Activated T-helper 2 cell treated with anti-CD3 and anti-CD28 coated beads, Interferon-gamma antibody, Interleukin-2, Interleukin-4, amounts not matched to agents 10 μg/mL and 5 μg/mL and 100 μg/mL, durations not matched to agents 14 hours and 24 hours and 36 hours (primary cell): Measurements from ENCODE around the gene RNU1-3. TPM values are rescaled to one million over a fixed set of nuclear protein-coding genes. Genes with fewer than 3 reads are reported as not detected.
"Not testable (repeated sequence)": the region's sequence is repeated elsewhere in the genome, so short reads cannot be mapped to it uniquely, and the experiment has no call there.

Experiments
- DNase-seq: peaks from one replicate; pipeline ENCODE4 v3.0.0; 2021; ENCODE audit warnings: low spot score
- H3K27ac Mint-ChIP-seq: one replicate; pipeline ENCODE4 v1.8.0; 2021; ENCODE audit warnings: mixed read lengths
- H3K27me3 Mint-ChIP-seq: one replicate; pipeline ENCODE4 v1.8.0; 2021; ENCODE audit warnings: low read depth, mixed read lengths
- H3K36me3 Mint-ChIP-seq: one replicate; pipeline ENCODE4 v1.8.0; 2021; ENCODE audit warnings: low read depth, mixed read lengths
- H3K4me1 Mint-ChIP-seq: one replicate; pipeline ENCODE4 v1.8.0; 2021; ENCODE audit warnings: low read depth, mixed read lengths
- H3K4me3 Mint-ChIP-seq: one replicate; pipeline ENCODE4 v1.8.0; 2021; ENCODE audit warnings: low read depth, mild to moderate bottlenecking, moderate library complexity, mixed read lengths
- H3K9me3 Mint-ChIP-seq: one replicate; pipeline ENCODE4 v1.8.0; 2021; ENCODE audit warnings: mixed read lengths
- intact Hi-C: fragments of 100-400 bp; cut with micrococcal nuclease; formaldehyde crosslinking; loops from one replicate; pipeline ENCODE4 v1.15.1; 2023
- total RNA-seq: library from RNA; stranded (reverse); gene quantifications from 2 replicates; pipeline ENCODE4 v1.2.3, GENCODE V29; 2022

The RNU1-3 gene
- total RNA-seq, 1 donor from 2014 or later, result 2,369 TPM

GRCh38 chr1:16644482-16645270, 22.1 kb downstream of the RNU1-3 start:
- not testable (repeated sequence) for H3K4me1 Mint-ChIP-seq, H3K9me3 Mint-ChIP-seq, H3K27me3 Mint-ChIP-seq, H3K27ac Mint-ChIP-seq, H3K4me3 Mint-ChIP-seq, H3K36me3 Mint-ChIP-seq
- DNase-seq, result peak; percentile 99
- intact Hi-C loops, result loop anchor here (2.0 kb wide), 2 partner anchors 20 to 32 kb away; partner anchors contain the start of gene NBPF1

DNA sequence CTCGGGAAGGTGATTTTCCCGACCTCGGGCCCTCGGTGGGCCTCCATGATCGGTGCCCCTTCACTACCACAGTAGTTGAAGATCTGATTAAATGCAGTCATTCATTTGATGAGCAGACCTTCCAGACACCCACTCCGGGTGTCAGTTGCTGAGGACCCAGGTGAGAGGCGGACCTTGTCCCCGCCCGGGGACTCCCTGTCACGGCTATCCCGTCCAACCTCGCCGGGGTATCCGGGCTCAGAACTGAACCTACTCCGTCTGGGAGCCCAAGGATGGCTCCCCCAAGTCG, 22.6 kb downstream of the RNU1-3 start:
- Mint-ChIP-seq H3K4me1 (no peaks in the 10 kb centered on the region), H3K9me3 (no peaks in the 10 kb centered on the region), H3K27ac (no peak overlapping the region), H3K27me3 (peaks cover 5% of the 10 kb centered on the region), H3K4me3 (no peak overlapping the region), H3K36me3 (no peaks in the 10 kb centered on the region)
- intact Hi-C loops, result loop anchor here (2.0 kb wide), 2 partner anchors 19 to 31 kb away; partner anchors contain the start of gene NBPF1
- no peak for DNase-seq

GRCh38 chr1:16643476-16644192, 23.1 kb downstream of the RNU1-3 start:
- not testable (repeated sequence) for H3K27me3 Mint-ChIP-seq, H3K9me3 Mint-ChIP-seq, H3K36me3 Mint-ChIP-seq, H3K4me1 Mint-ChIP-seq, H3K27ac Mint-ChIP-seq, H3K4me3 Mint-ChIP-seq
- intact Hi-C loops, result loop anchor here (2.0 kb wide), 2 partner anchors 19 to 31 kb away; partner anchors contain the start of gene NBPF1
- peak; percentile 39 for DNase-seq

DNA sequence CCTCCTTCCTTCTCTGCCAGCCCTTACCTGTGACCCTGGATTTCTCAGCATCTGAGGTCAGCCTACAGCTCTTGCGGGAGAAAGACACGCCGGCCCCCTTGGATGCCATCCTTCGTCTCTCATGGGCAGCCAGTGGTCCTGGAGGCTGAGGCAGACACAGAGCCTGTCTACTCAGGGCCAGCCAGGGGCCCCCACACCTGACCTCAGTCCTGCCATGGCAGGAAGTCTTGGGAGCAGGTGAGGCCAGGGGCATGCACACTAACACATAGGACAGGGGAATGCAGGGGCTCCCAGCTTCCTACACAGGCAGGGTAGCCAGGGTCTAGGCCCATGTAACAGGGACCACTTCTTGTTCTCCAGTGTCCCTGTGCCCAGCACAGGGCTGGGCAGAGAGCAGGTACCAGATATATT, 23.7 kb downstream of the RNU1-3 start:
- intact Hi-C loops, H3K4me3 Mint-ChIP-seq, H3K9me3 Mint-ChIP-seq, H3K4me1 Mint-ChIP-seq, H3K36me3 Mint-ChIP-seq, H3K27ac Mint-ChIP-seq, H3K27me3 Mint-ChIP-seq: not testable (repeated sequence)
- DNase-seq, result peak; percentile 39

DNA sequence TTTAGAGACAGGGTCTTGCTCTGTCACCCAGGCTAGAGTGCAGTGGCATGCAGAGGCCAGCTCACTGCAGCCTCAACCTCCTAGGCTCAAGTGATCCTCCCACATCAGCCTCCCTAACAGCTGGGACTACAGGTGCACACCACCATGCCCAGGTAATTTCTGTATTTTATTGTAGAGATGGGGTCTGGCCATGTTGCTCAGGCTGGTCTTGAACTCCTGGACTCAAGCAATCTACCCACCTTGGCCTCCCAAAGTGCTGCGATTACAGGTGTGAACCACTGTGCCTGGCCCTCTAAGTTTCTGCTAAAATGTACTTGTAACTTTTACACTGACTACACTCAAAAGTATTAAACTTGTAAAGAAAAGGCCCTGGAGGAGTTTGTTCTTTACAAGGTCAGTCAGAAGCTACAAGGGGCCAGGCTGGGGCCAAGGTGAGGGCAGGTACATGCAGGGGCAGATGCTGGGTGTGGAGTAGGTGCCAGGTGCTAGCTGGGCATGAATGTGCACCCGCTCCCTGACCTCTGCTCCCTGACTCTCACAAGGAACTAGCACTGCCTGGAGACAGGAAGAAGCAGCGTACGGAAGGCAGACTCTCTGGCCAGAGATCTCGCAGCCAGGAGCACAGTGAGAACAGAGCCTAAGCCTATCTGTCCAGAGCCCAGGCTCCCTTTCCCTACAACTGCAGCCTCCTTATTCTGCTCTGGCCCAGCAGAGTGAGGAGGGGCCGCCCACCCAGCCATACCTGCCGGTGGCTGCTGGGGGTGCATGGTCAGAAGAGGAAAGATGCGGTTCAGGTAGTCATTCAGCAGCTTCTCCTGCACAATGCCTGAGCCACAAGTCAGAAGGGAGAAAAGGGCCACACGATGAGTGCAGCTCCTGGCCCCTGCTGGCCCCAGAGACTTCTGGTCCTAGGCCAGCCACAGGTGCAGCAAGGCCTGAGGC, 24.5 kb downstream of the RNU1-3 start:
- H3K27me3 Mint-ChIP-seq, H3K36me3 Mint-ChIP-seq, H3K4me3 Mint-ChIP-seq, H3K27ac Mint-ChIP-seq, H3K4me1 Mint-ChIP-seq, H3K9me3 Mint-ChIP-seq, intact Hi-C loops: not testable (repeated sequence)
- DNase-seq, result peak; percentile 18

DNA sequence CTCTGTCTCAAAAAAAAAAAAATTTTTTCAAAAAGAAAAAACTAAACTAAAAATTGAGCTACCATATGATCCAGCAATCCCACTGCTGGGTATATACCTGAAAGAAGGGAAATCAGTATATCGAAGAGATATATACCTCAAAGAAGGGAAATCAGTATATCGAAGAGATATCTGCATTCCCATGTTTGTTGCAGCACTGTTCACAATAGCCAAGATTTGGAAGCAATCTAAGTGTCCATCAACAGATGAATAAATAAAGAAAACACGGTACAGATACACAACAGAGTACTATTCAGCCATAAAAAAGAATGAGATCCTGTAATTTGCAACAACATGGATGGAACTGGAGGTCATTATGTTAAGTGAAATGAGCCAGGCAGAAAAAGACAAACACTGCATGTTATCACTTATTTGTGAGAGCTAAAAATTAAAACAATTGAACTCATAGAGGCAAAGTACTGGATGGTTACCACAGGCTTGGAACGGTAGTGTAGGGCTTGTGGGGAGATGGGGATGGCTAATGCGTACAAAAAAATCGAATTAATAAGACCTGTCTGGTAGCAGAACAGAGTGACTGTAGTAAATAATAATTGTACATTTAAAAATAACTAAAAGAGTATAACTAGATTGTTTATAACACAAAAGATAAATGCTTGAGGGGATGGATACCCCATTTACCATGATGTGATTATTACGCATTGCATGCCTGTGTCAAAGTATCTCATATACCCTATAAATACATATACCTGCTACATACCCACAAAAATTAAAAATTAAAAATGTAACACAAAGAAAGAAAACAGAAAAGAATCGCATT, 25.4 kb downstream of the RNU1-3 start:
- H3K9me3 Mint-ChIP-seq, H3K4me1 Mint-ChIP-seq, H3K27ac Mint-ChIP-seq, DNase-seq, H3K27me3 Mint-ChIP-seq, intact Hi-C loops, H3K36me3 Mint-ChIP-seq, H3K4me3 Mint-ChIP-seq: not testable (repeated sequence)

DNA sequence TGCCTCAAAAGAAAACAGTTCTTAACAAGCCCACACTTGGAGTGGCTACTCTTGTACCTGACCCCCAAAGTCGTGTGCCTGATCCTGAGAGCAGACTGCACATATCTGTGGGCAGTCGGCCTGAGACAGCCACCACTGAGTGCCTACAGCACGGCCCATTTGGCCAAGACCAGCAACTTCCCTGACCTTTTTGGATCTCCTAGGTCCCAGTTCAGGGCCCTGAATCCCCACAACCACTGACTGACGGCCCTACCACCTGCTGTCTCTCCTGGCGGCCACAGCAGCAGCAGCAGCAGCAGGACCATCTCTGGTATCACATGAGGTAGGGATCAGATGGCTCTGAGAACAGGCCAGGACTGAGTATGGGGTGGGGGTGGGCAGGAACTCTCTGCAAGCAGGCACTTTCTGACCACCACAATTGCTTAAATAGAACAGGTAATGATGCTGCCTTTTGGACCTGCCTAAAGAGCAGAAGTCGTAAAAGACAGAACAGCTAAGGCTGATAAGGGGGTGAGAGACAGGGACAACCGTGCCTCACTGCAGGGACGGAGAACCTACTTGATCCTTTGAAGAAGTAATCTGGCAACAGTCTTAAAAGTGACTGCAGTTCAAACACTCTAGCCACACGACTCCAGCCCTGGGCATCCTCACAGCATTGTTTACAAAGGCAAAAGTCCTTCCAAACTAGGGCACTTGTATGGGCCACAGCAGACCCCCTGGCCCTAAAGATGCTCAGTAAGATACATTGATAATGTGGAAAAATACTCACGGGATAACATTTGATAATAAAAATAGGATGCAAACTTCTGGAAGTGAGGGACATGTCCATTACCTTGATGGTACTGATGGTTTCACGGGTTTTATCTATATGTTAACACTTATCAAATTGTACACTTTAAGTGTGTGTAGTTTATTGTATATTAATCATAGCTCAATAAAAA, 27.4 kb downstream of the RNU1-3 start:
- H3K27me3 Mint-ChIP-seq, intact Hi-C loops, H3K36me3 Mint-ChIP-seq, H3K4me1 Mint-ChIP-seq, H3K9me3 Mint-ChIP-seq, H3K27ac Mint-ChIP-seq, H3K4me3 Mint-ChIP-seq: not testable (repeated sequence)
- DNase-seq, result peak; percentile 18

GRCh38 chr1:16637941-16638778, 28.6 kb downstream of the RNU1-3 start:
- H3K9me3 Mint-ChIP-seq, H3K27me3 Mint-ChIP-seq, H3K4me3 Mint-ChIP-seq, H3K4me1 Mint-ChIP-seq, H3K27ac Mint-ChIP-seq, DNase-seq, H3K36me3 Mint-ChIP-seq, intact Hi-C loops: not testable (repeated sequence)

DNA sequence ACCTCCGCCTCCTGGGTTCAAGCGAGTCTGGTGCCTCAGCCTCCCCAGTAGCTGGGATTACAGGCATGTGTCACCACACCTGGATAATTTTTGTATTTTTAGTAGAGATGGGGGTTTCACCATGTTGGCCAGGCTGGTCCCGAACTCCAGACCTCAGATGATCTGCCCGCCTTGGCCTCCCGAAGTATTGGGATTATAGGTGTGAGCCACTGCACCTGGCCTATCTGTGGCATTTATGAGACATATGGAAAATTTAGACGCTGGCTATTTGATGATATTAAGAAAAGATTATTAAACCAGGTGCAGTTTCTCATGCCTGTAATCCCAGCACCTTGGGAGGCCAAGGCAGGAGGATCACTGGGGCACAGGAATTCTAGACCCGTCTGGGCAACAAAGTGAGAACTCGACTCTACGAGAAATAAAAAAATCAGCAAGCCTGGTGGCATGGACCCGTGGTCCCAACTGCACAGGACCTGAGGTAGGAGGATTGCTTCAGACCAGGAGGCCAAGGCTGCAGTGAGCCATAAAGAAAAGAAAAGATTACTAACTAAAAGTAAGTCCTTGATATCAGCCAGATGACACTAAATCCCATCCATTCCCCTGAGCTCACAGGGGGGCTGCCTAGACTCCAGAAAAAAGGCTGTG, 30.1 kb downstream of the RNU1-3 start:
- DNase-seq, H3K4me3 Mint-ChIP-seq, H3K9me3 Mint-ChIP-seq, intact Hi-C loops, H3K4me1 Mint-ChIP-seq, H3K27ac Mint-ChIP-seq, H3K27me3 Mint-ChIP-seq: not testable (repeated sequence)
- H3K36me3 Mint-ChIP-seq, result peaks cover 21% of the 10 kb centered on the region

- intact Hi-C loops, DNase-seq, H3K4me3 Mint-ChIP-seq, H3K27me3 Mint-ChIP-seq, H3K27ac Mint-ChIP-seq, H3K9me3 Mint-ChIP-seq, H3K4me1 Mint-ChIP-seq: not testable (repeated sequence)
- peaks cover 29% of the 10 kb centered on the region for H3K36me3 Mint-ChIP-seq
Observed at GRCh38 chr1:16635959-16636358, 30.8 kb downstream of the RNU1-3 start.
